GM19372 (cell line): Measurements from ENCODE around the gene AAMDC.
"Not testable (repeated sequence)": the region's sequence is repeated elsewhere in the genome, so short reads cannot be mapped to it uniquely, and the experiment has no call there.

Source experiments
- ATAC-seq: cut with Tn5 transposase; IDR thresholded peaks from one replicate; pipeline ENCODE4 v1.9.1; 2021; ENCODE audit warnings: mild to moderate bottlenecking, low read depth, moderate library complexity; ENCODE audit not compliant: unreplicated experiment

The AAMDC gene

GRCh38 chr11:77819921-77820564 is 901 bp upstream of the AAMDC start:
- peak; percentile 23 for ATAC-seq

GRCh38 chr11:77821349-77821851 is 456 bp downstream of the AAMDC start:
- no peak for ATAC-seq

GRCh38 chr11:77822126-77822525 is 1.2 kb downstream of the AAMDC start:
- ATAC-seq = not testable (repeated sequence)

- no peak for ATAC-seq
Measured at GRCh38 chr11:77823775-77824174, 2.8 kb downstream of the AAMDC start.

- ATAC-seq = no peak
Measured at GRCh38 chr11:77828926-77829325, 8.0 kb downstream of the AAMDC start.

- ATAC-seq = no peak
Measured at GRCh38 chr11:77833302-77833701, 12.4 kb downstream of the AAMDC start.

- ATAC-seq = no peak
Measured at GRCh38 chr11:77842441-77843121, 21.6 kb downstream of the AAMDC start.

- ATAC-seq = not testable (repeated sequence)
Measured at GRCh38 chr11:77843700-77844099, 22.8 kb downstream of the AAMDC start.

GRCh38 chr11:77851503-77851902 is 30.6 kb downstream of the AAMDC start:
- no peak for ATAC-seq

- no peak for ATAC-seq
Measured at GRCh38 chr11:77854838-77855237, 33.9 kb downstream of the AAMDC start.

GRCh38 chr11:77857906-77858457 is 37.0 kb downstream of the AAMDC start:
- ATAC-seq = not testable (repeated sequence)

- ATAC-seq = not testable (repeated sequence)
Measured at GRCh38 chr11:77861444-77861843, 40.5 kb downstream of the AAMDC start.

GRCh38 chr11:77865805-77866204 is 44.9 kb downstream of the AAMDC start:
- ATAC-seq = no peak

GRCh38 chr11:77866336-77866735 is 45.4 kb downstream of the AAMDC start:
- no peak for ATAC-seq

GRCh38 chr11:77868744-77869143 is 47.8 kb downstream of the AAMDC start:
- no peak for ATAC-seq

- no peak for ATAC-seq
Measured at GRCh38 chr11:77871855-77872254, 50.9 kb downstream of the AAMDC start.

- no peak for ATAC-seq
Measured at GRCh38 chr11:77873345-77873744, 52.4 kb downstream of the AAMDC start.

GRCh38 chr11:77874206-77874605 is 53.3 kb downstream of the AAMDC start:
- no peak for ATAC-seq

GRCh38 chr11:77876045-77876444 is 55.1 kb downstream of the AAMDC start:
- ATAC-seq = no peak

- ATAC-seq = not testable (repeated sequence)
Measured at GRCh38 chr11:77878247-77878646, 57.3 kb downstream of the AAMDC start.

GRCh38 chr11:77879218-77879617 is 58.3 kb downstream of the AAMDC start:
- no peak for ATAC-seq

- ATAC-seq = no peak
Measured at GRCh38 chr11:77882396-77882795, 61.5 kb downstream of the AAMDC start.
